HG03025 (cell line): ENCODE results near the gene KRTAP1-4.
"Not testable (repeated sequence)": the region's sequence is repeated elsewhere in the genome, so short reads cannot be mapped to it uniquely, and the experiment has no call there.

Experiments used
- ATAC-seq: cut with Tn5 transposase; IDR thresholded peaks from one replicate; pipeline ENCODE4 v1.9.1; 2021; ENCODE audit warnings: mild to moderate bottlenecking, moderate library complexity; ENCODE audit not compliant: unreplicated experiment, low FRiP score

The KRTAP1-4 gene, protein sequence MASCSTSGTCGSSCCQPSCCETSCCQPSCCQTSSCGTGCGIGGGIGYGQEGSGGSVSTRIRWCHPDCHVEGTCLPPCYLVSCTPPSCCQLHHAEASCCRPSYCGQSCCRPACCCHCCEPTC

GRCh38 chr17:41029633-41030245, at the start of gene KRTAP1-4:
Gene KRTAP1-4 (minus strand): TSS chr17:41030195. CDS start chr17:41030078, 117 bp downstream.
- ATAC-seq: no peak

DNA sequence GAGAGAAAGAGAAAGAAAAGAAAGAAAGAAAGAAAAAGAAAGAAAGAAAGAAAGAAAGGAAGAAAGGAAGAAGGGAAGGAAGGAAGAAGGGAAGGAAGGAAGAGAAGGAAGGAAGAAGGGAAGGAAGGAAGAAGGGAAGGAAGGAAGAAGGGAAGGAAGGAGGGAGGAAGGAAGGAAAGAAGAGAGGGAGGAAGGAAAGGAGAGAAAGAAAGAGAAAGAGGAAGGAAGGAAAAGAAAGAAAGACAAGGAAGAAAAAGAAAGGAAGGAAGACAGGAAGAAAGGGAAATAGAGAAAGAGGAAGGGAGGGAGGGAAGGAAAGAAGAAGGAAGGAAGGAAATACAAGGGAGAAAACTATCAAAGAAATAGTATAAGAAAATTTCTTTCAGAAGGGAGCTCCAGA, 46.8 kb upstream of the KRTAP1-4 start:
- ATAC-seq: no peak

- ATAC-seq: no peak
Measured at GRCh38 chr17:41073676-41074075, 43.7 kb upstream of the KRTAP1-4 start.

- ATAC-seq: no peak
Measured at GRCh38 chr17:41071606-41072360, 41.8 kb upstream of the KRTAP1-4 start.

- ATAC-seq: no peak
Measured at GRCh38 chr17:41069031-41069430, 39.0 kb upstream of the KRTAP1-4 start.

DNA sequence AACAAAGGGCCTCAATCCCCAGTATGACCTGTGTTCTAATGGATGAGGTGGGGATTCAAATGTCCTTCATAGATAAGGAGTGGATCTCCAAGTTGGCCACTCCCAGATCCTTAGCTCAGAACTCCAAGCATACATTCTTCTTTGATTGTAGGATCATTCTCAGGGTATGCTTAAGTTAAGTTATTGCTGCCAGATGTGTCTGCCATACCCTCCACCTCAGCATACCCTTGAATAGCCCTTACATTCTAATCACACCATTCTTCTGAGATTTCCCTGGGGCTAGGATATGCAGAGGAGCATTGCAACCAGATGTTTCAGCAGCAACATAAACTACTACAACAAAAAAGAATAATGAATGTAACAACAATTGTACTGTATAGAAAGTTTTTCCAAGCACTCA, 37.3 kb upstream of the KRTAP1-4 start:
- ATAC-seq: no peak

- ATAC-seq: no peak
Measured at GRCh38 chr17:41065829-41066624, 36.0 kb upstream of the KRTAP1-4 start, which contains the start of gene KRTAP2-4. Gene KRTAP2-4 (minus strand): TSS chr17:41065879. CDS start chr17:41065845, 34 bp downstream.

DNA sequence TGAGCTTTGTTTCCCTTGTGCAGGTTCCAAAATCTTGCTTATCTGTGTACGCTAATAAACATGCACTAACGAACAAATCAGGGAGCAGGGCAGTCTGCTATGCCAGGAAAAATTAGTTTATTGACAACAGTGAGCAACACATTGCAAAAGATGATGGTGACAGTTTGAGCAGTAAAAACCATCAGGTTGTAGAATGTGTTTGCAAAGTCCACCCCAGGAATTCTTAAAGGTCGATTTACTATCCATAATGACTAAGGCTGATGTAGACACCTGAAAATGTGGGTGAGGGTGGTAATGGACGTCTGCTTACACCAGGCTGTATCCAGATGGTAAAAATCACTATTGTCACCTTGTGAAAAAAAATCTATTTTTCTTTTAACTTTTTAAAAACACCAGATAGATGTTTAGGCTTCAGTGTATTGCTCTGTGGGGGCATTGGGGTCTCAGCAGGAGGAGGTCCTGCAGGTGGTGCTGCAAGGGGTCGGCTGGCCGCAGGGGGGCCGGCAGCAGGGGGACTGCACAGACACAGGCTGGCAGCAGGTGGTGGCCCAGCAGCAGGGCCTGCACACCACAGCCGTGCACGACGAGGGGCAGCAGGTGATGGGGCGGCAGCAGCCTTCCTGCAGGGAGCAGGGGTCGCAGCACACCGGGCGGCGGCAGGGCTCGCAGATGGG, 35.2 kb upstream of the KRTAP1-4 start:
- not testable (repeated sequence) for ATAC-seq

GRCh38 chr17:41064301-41064700, 34.3 kb upstream of the KRTAP1-4 start:
- no peak for ATAC-seq

DNA sequence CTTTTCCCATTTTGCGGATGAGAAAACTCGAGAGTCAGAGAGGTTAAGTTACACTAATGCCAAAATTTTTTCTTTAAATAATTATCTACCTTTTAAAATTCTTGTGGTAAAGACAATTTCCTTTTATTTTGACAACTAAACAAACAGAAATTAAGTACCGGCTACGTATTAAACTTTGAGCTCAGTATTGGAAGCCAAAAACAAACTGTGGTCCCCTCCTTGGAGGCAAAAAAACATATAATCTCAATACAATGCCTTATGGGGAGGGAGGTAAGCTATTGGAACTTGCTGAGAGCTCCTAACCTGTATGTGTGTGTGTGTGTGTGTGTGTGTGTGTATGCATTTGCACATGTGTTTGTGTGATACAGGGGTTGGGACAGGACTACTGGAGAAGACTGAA, 33.5 kb upstream of the KRTAP1-4 start:
- ATAC-seq: no peak

DNA sequence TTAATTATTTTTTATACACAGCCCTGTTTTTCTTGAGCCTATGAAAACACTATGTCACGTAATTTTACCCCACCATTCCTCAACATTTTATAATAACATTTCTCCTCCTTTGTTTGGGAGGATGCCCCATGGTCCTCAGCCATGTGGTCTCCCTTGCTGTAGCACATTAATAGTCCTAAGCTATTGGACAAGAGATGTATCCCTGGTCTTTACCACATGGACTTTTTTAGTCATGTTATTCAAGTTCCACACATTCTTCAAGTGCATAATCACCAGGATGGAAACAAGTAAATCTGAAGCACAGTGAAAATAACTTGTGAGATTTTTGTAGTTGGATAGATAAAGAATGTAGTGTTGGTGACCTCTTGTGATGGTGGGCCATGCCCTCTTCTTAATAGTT, 32.0 kb upstream of the KRTAP1-4 start:
- ATAC-seq: no peak

DNA sequence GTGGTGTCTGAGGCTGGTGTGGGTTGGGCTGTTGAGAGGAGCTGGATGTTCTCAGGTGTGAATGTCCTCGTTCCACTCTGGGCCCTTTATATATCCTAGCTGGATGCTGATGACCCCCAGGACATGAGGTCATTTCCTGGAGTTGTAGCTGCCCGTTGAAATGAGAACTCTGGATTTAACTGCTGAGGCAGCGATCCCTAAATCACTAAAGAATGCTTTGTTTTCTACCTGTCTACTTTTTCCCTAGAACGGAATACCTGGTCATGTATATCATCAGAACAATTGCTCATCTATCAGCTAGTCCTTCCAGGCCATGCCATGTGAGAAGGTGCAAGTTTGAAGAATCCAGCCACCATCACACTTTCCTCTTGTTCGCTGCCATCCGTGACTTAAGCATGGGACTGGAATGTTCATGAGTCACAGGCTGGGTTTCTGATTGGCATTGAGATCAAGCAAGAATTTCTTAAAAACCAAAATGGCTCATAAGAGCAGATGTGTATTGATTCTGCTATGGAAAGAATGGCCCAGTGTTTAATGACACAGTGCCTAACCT, 30.1 kb upstream of the KRTAP1-4 start, which contains the start of gene KRTAP2-3:
Gene KRTAP2-3 (minus strand): TSS at position 63 of the 553 bp plus-strand sequence. CDS start 64 bp downstream, outside the sequence.
- no peak for ATAC-seq

DNA sequence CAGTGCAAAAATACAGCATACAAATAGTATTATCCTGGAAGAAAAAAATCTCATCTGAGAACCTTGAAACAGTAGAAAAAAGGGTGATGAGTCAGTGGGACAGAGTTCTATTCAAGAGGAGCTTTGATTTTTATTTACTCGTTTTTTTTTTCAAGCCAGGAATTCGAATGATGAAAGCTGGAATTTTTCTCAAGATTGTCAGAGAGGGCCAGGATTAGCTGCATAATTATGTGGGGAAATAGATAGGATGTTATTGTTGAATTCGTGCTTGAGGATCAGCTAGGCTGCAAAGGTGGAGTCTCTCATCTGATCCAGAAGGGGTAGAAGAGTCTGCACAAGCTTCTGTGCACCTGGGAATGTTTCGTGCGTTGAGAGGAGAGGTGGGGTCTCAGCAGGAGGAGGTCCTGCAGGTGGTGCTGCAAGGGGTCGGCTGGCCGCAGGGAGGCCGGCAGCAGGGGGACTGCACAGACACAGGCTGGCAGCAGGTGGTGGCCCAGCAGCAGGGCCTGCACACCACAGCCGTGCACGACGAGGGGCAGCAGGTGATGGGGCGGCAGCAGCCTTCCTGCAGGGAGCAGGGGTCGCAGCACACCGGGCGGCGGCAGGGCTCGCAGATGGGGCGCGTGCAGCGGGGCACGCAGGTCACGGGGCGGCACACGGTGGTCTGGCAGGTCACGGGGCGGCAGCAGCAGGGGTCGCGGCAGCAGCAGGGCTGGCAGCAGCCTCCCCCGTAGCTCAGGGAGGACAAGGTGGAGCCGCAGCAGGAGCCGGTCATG, 29.5 kb upstream of the KRTAP1-4 start:
- ATAC-seq: not testable (repeated sequence)

GRCh38 chr17:41058741-41059140, 28.7 kb upstream of the KRTAP1-4 start:
- ATAC-seq: no peak

GRCh38 chr17:41057547-41057946, 27.6 kb upstream of the KRTAP1-4 start:
- ATAC-seq: no peak

DNA sequence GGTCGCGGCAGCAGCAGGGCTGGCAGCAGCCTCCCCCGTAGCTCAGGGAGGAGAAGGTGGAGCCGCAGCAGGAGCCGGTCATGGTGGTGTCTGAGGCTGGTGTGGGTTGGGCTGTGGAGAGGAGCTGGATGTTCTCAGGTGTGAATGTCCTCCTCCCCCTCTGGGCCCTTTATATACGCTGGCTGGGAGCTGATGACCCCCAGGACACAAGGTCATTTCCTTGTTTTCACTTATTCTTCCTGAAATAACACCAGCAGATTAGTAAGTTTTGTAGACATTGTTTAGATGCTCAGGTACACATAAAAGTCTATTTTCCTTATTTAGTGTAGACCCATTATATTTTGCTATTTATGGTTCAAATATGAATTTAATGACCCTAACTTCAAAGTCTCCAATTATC, 25.1 kb upstream of the KRTAP1-4 start, which contains the start of gene KRTAP2-2:
Gene KRTAP2-2 (minus strand): TSS at position 101 of the 400 bp plus-strand sequence. CDS start 19 bp downstream, at position 82.
- ATAC-seq: not testable (repeated sequence)

DNA sequence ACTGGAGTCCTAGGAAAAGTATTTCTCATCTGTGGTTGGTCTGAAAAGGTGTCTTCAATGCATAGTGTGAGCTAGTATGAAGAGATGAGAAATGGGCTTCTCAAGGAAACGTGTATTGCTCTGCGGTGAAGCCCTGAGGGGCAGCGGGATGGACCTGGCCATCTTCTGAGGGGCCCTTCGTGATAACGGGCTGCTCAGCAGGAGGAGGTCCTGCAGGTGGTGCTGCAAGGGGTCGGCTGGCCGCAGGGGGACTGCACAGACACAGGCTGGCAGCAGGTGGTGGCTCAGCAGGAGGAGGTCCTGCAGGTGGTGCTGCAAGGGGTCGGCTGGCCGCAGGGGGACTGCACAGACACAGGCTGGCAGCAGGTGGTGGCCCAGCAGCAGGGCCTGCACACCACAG, 24.6 kb upstream of the KRTAP1-4 start:
- not testable (repeated sequence) for ATAC-seq

GRCh38 chr17:41054025-41054424, 24.0 kb upstream of the KRTAP1-4 start:
- no peak for ATAC-seq

DNA sequence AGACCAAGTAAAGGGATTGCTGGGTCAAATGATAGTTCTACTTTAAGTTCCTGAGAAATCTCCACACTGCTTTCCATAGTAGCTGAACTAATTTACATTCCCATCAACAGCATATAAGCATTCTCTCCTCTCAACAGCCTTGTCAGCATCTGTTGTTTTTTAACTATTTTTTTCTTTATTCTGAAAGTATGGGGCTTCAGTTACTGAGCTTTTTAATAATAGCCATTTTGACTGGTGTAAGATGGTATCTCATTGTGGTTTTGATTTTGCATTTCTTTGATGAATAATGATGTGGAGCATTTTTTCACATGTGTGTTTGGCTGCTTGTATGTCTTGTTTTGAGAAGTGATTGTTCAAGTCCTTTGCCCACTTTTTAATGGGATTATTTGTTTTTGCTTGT, 22.6 kb upstream of the KRTAP1-4 start:
- ATAC-seq: no peak
